Immature natural killer cell (primary cell): ENCODE measurements around the gene MDM1. TPM values are rescaled to one million over a fixed set of nuclear protein-coding genes. Genes with fewer than 3 reads are reported as not detected.

Source experiments
- DNase-seq, 3 donors: peaks; one replicate each; pipeline ENCODE4 v3.0.0; 2022; ENCODE audit warnings: mixed read lengths in 1 of 3
- H3K27ac Mint-ChIP-seq, 6 donors: one replicate each; pipeline ENCODE4 v1.8.0; 2020; ENCODE audit warnings: mixed read lengths in 6 of 6, mild to moderate bottlenecking in 5 of 6, inconsistent platforms in 4 of 6, moderate library complexity in 3 of 6
- H3K27me3 Mint-ChIP-seq, 3 donors: one replicate each; pipeline ENCODE4 v1.8.0; 2020 to 2021; ENCODE audit warnings: low read depth in 3 of 3, mild to moderate bottlenecking in 3 of 3, mixed read lengths in 3 of 3, moderate library complexity in 3 of 3, inconsistent platforms in 1 of 3
- H3K36me3 Mint-ChIP-seq, 3 donors: one replicate each; pipeline ENCODE4 v1.8.0; 2020; ENCODE audit warnings: mixed read lengths in 3 of 3, inconsistent platforms in 2 of 3, mild to moderate bottlenecking in 2 of 3
- H3K4me1 Mint-ChIP-seq, 2 donors: one replicate each; pipeline ENCODE4 v1.8.0; 2020; ENCODE audit warnings: inconsistent platforms in 2 of 2, mild to moderate bottlenecking in 2 of 2, mixed read lengths in 2 of 2, moderate library complexity in 1 of 2
- H3K4me3 Mint-ChIP-seq, 5 donors: one replicate each; pipeline ENCODE4 v1.8.0; 2020; ENCODE audit warnings: mild to moderate bottlenecking in 5 of 5, mixed read lengths in 5 of 5, inconsistent platforms in 3 of 5, moderate library complexity in 3 of 5
- H3K9me3 Mint-ChIP-seq, 6 donors: one replicate each; pipeline ENCODE4 v1.8.0; 2020; ENCODE audit warnings: mild to moderate bottlenecking in 6 of 6, mixed read lengths in 6 of 6, inconsistent platforms in 4 of 6, moderate library complexity in 3 of 6
- polyA plus RNA-seq, 3 donors: library from polyadenylated mRNA; unstranded; fragments of 300-500 nt; fragmentation: Illumina TruSeq; gene quantifications; one replicate each; pipeline ENCODE4 v1.2.3, GENCODE V29; 2021

The MDM1 gene
- polyA plus RNA-seq, 3 donors from 2014 or later: 13.6 to 19.8 (median 17.3) TPM

- Mint-ChIP-seq H3K9me3 (no peaks in the 10 kb centered on the region), H3K4me3 (no peak overlapping the region), H3K4me1 (no peaks in the 10 kb centered on the region), H3K27ac (no peak overlapping the region), H3K27me3 (peaks cover 0 to 4% (median under 1%) of the 10 kb centered on the region in 3 donors), H3K36me3 (peaks cover 0 to 6% (median 0%) of the 10 kb centered on the region in 3 donors)
- DNase-seq: no peak
These were observed 62.4 kb downstream of the MDM1 start for GRCh38 chr12:68269779-68270178.

- H3K27ac Mint-ChIP-seq: no peak overlapping the region
- no peak for DNase-seq
- H3K36me3 Mint-ChIP-seq: peaks cover 0 to 8% (median 0%) of the 10 kb centered on the region in 3 donors
- H3K4me1 Mint-ChIP-seq: no peaks in the 10 kb centered on the region
- no peaks in the 10 kb centered on the region for H3K9me3 Mint-ChIP-seq
- H3K4me3 Mint-ChIP-seq: no peak overlapping the region
- H3K27me3 Mint-ChIP-seq: peaks cover 3 to 5% (median 4%) of the 10 kb centered on the region in 3 donors
These were observed 63.2 kb downstream of the MDM1 start for GRCh38 chr12:68268967-68269366.

GRCh38 chr12:68267892-68268396 is 64.2 kb downstream of the MDM1 start:
- Mint-ChIP-seq H3K27me3 (peaks cover 3 to 5% (median 4%) of the 10 kb centered on the region in 3 donors), H3K36me3 (peaks cover 0 to 8% (median 0%) of the 10 kb centered on the region in 3 donors), H3K4me1 (no peaks in the 10 kb centered on the region), H3K9me3 (no peaks in the 10 kb centered on the region), H3K4me3 (no peak overlapping the region), H3K27ac (no peak overlapping the region)
- no peak for DNase-seq

GRCh38 chr12:68264857-68265256 is 67.3 kb downstream of the MDM1 start:
- H3K9me3 Mint-ChIP-seq: no peaks in the 10 kb centered on the region
- H3K27ac Mint-ChIP-seq: no peak overlapping the region
- H3K27me3 Mint-ChIP-seq: peaks cover under 1 to 7% (median 6%) of the 10 kb centered on the region in 3 donors
- peaks cover 0 to 8% (median 0%) of the 10 kb centered on the region in 3 donors for H3K36me3 Mint-ChIP-seq
- peaks cover 0 to 3% of the 10 kb centered on the region in 2 donors for H3K4me1 Mint-ChIP-seq
- DNase-seq: no peak
- H3K4me3 Mint-ChIP-seq: no peak overlapping the region

GRCh38 chr12:68264158-68264855 is 67.9 kb downstream of the MDM1 start:
- no peak for DNase-seq
- Mint-ChIP-seq H3K27ac (no peak overlapping the region), H3K4me1 (peaks cover 5 to 8% of the 10 kb centered on the region in 2 donors), H3K36me3 (peaks cover 0 to 8% (median 0%) of the 10 kb centered on the region in 3 donors), H3K9me3 (no peaks in the 10 kb centered on the region), H3K27me3 (peaks cover 4 to 10% (median 6%) of the 10 kb centered on the region in 3 donors), H3K4me3 (no peak overlapping the region)

DNA sequence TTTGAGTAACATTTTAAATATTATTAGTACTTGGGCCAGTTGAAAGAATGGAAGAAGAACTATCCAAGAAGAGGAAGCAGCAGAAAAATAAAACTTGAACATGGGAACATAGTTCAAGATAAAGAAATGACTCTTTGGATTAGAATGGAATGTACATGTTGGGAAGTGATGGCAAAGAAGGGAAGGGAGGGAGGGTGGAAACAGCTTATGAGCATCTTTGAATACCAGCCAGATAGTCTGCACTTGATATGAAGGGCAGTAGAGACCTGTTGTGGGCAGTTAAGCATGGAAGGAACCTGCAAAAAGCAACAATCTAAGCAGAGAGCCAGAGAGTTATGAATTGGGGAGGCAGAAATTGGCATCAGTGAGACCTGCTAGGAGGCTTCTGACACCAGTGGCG is 68.8 kb downstream of the MDM1 start:
- H3K27me3 Mint-ChIP-seq: peaks cover 4 to 10% (median 6%) of the 10 kb centered on the region in 3 donors
- H3K9me3 Mint-ChIP-seq: no peaks in the 10 kb centered on the region

GRCh38 chr12:68261896-68262295 is 70.3 kb downstream of the MDM1 start:
- no peak overlapping the region for H3K4me3 Mint-ChIP-seq
- H3K27me3 Mint-ChIP-seq: peaks cover 6 to 11% (median 6%) of the 10 kb centered on the region in 3 donors
- no peak overlapping the region for H3K27ac Mint-ChIP-seq
- H3K4me1 Mint-ChIP-seq: peaks cover 7 to 13% of the 10 kb centered on the region in 2 donors
- H3K9me3 Mint-ChIP-seq: no peaks in the 10 kb centered on the region
- H3K36me3 Mint-ChIP-seq: peaks cover 0 to 8% (median 0%) of the 10 kb centered on the region in 3 donors
- DNase-seq: no peak

More for the DNA sequence above, 68.8 kb downstream of the MDM1 start:
- peaks cover 0 to 8% (median 0%) of the 10 kb centered on the region in 3 donors for H3K36me3 Mint-ChIP-seq
- H3K4me1 Mint-ChIP-seq: peaks cover 7 to 13% of the 10 kb centered on the region in 2 donors
- DNase-seq: no peak
- no peak overlapping the region for H3K27ac Mint-ChIP-seq
- H3K4me3 Mint-ChIP-seq: no peak overlapping the region

DNA sequence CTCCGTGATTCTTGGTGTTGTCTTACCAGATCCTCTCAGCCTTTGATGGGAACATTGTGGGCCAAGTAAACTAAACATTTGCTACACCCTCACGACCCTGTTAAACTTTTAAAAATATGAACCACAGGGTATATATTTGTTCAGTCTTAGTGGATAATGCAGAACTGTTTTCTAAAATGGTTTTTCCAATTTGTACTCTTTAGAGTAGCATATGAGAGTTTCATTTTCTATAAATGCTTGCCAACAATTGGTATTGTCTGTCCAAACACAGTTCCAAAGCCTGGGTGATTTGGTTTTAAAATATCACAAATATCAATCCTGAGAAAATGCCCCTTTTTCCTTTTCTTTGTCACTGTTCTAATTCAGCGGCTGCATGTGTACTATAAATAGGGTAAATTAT is 72.0 kb downstream of the MDM1 start:
- H3K27ac Mint-ChIP-seq: no peak overlapping the region
- no peak overlapping the region for H3K4me3 Mint-ChIP-seq
- H3K9me3 Mint-ChIP-seq: no peaks in the 10 kb centered on the region

DNA sequence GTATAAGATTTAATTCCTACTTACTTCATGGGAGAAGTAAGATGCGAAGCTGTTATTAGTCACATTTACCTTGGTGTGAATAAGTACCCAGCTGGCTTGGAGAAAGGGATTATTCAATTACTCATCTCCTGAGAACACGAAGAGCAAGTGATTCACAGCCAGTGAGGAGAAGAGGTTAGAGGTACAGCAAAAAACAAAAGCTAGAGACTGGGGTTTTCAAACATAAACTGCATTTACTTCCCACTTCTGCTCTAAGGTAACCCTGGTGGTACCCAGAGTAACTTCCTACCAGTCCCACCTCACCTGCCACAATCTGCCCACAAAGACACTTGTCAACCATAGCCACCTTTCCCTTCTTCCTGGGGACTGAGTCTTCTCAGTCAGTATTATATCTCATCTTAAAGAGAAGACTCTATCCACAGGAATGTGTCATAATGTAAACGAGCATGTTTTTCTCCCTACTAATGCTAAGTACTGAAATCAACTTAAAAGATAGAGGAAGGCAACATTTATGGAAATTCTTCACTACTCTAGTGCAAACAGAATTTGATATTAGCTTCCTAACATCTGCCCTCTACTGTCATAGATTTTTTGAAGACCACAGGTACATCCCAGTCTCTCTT is 72.7 kb downstream of the MDM1 start:
- H3K27ac Mint-ChIP-seq: no peak overlapping the region
- H3K4me3 Mint-ChIP-seq: peak overlapping the region in 2 of 5 donors; percentile 4 to 8
- H3K4me1 Mint-ChIP-seq: peaks cover 7 to 13% of the 10 kb centered on the region in 2 donors
- no peaks in the 10 kb centered on the region for H3K9me3 Mint-ChIP-seq
- H3K36me3 Mint-ChIP-seq: no peaks in the 10 kb centered on the region
- H3K27me3 Mint-ChIP-seq: peaks cover 8 to 9% (median 9%) of the 10 kb centered on the region in 3 donors
- DNase-seq: peak; percentile 12 to 27 (median 18)

More for the DNA sequence above, 72.0 kb downstream of the MDM1 start:
- no peak for DNase-seq
- Mint-ChIP-seq H3K36me3 (peaks cover 0 to 3% (median 0%) of the 10 kb centered on the region in 3 donors), H3K4me1 (peaks cover 7 to 13% of the 10 kb centered on the region in 2 donors), H3K27me3 (peaks cover 6 to 11% (median 6%) of the 10 kb centered on the region in 3 donors)

DNA sequence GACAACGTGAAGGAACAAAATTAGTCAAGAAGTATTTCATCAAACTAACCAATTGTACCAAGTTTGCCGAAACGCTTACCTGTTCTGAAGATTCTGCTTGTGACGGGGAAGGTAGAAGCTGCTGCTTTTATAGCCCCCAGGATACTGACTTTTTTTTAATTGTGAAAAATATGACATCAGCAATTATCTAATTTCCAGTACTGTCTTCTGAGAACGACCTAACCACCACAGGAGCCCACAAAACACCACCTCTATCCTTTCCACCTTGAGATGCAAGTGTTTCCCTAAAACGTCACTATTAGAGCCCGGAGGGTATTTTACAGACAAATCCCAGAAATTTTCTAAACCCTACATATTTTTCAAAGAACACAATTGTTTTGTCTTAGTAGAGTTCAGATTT is 78.7 kb downstream of the MDM1 start, which contains the start of gene IL22:
TSS of gene IL22 (minus strand) at position 101 of the 400 bp plus-strand sequence. CDS start 156 bp downstream, outside the sequence.
- peaks cover 1 to 7% (median 6%) of the 10 kb centered on the region in 3 donors for H3K27me3 Mint-ChIP-seq
- H3K27ac Mint-ChIP-seq: no peak within 1 kb of the TSS
- no peaks in the 10 kb centered on the region for H3K9me3 Mint-ChIP-seq

DNA sequence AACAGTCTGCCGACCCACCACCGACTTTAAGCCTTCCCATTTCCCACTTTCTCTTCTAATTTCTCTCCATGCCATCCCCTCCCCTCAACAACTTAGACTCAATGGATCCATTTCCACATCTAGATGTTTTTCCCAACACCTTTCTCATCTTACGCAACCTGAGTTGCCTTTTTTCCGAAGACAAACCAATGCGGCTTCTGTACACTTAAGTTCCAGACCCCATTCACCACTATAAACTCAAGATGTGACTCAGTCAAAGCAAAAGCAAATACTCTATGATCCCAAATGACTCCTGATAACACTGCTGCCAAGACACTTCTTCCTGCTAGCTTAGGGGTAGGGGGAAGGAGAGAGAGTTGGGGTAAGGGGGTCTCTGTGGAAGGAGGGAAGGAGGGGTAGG is 80.1 kb downstream of the MDM1 start:
- H3K36me3 Mint-ChIP-seq: no peaks in the 10 kb centered on the region
- no peak overlapping the region for H3K4me3 Mint-ChIP-seq
- H3K9me3 Mint-ChIP-seq: no peaks in the 10 kb centered on the region
- peaks cover 0 to 7% (median 6%) of the 10 kb centered on the region in 3 donors for H3K27me3 Mint-ChIP-seq
- H3K27ac Mint-ChIP-seq: no peak overlapping the region
- no peak for DNase-seq
- no peaks in the 10 kb centered on the region for H3K4me1 Mint-ChIP-seq

More for the DNA sequence above, 78.7 kb downstream of the MDM1 start, which contains the start of gene IL22:
- Mint-ChIP-seq H3K36me3 (no peaks in the 10 kb centered on the region), H3K4me3 (no peak within 1 kb of the TSS), H3K4me1 (no peaks in the 10 kb centered on the region)
- no peak for DNase-seq

- no peaks in the 10 kb centered on the region for H3K4me1 Mint-ChIP-seq
- no peak overlapping the region for H3K4me3 Mint-ChIP-seq
- DNase-seq: no peak
- H3K36me3 Mint-ChIP-seq: no peaks in the 10 kb centered on the region
- peaks cover 1 to 7% (median 6%) of the 10 kb centered on the region in 3 donors for H3K27me3 Mint-ChIP-seq
- no peak overlapping the region for H3K27ac Mint-ChIP-seq
- no peaks in the 10 kb centered on the region for H3K9me3 Mint-ChIP-seq
These were observed 81.7 kb downstream of the MDM1 start for GRCh38 chr12:68250454-68250853.

- no peaks in the 10 kb centered on the region for H3K9me3 Mint-ChIP-seq
- peaks cover 0 to 3% (median 1%) of the 10 kb centered on the region in 3 donors for H3K27me3 Mint-ChIP-seq
- H3K27ac Mint-ChIP-seq: no peak overlapping the region
- peaks cover 0 to 2% (median 0%) of the 10 kb centered on the region in 3 donors for H3K36me3 Mint-ChIP-seq
- no peaks in the 10 kb centered on the region for H3K4me1 Mint-ChIP-seq
- no peak for DNase-seq
- no peak overlapping the region for H3K4me3 Mint-ChIP-seq
These were observed 84.4 kb downstream of the MDM1 start for GRCh38 chr12:68247785-68248184.

- Mint-ChIP-seq H3K4me3 (no peak overlapping the region), H3K27ac (no peak overlapping the region), H3K27me3 (peaks cover 0 to 2% (median 1%) of the 10 kb centered on the region in 3 donors), H3K9me3 (no peaks in the 10 kb centered on the region), H3K36me3 (peaks cover 0 to 4% (median 0%) of the 10 kb centered on the region in 3 donors), H3K4me1 (peaks cover 2 to 3% of the 10 kb centered on the region in 2 donors)
- no peak for DNase-seq
These were observed 85.8 kb downstream of the MDM1 start for GRCh38 chr12:68246350-68246749.
